Stimulated activated CD4-positive, alpha-beta T cell treated with anti-CD3 and anti-CD28 coated beads, Interleukin-4, amount 100 ng/mL, for 4 hours (primary cell): ENCODE data around the gene PROC.
"Not testable (repeated sequence)": the region's sequence is repeated elsewhere in the genome, so short reads cannot be mapped to it uniquely, and the experiment has no call there.

Experiments
- DNase-seq, 2 experiments: peaks; one replicate each; pipeline ENCODE4 v3.0.0-alpha.2; 2020

Gene PROC

GRCh38 chr2:127397568-127398238, 20.5 kb upstream of the PROC start:
- no peak for DNase-seq

GRCh38 chr2:127398239-127398590, 20.0 kb upstream of the PROC start:
- DNase-seq = peak in 1 of 2 experiments; percentile 37

GRCh38 chr2:127400533-127400896, 17.7 kb upstream of the PROC start:
- DNase-seq = no peak

GRCh38 chr2:127400897-127401756, 17.1 kb upstream of the PROC start:
- DNase-seq = no peak

GRCh38 chr2:127401757-127402695, 16.2 kb upstream of the PROC start:
- DNase-seq = no peak

- no peak for DNase-seq
These were observed 14.8 kb upstream of the PROC start for GRCh38 chr2:127403460-127403859.

- no peak for DNase-seq
These were observed 13.6 kb upstream of the PROC start for GRCh38 chr2:127404466-127405254.

GRCh38 chr2:127405255-127405610, 13.0 kb upstream of the PROC start:
- no peak for DNase-seq

GRCh38 chr2:127406454-127406853, 11.8 kb upstream of the PROC start:
- DNase-seq = no peak

GRCh38 chr2:127407091-127407490, 11.1 kb upstream of the PROC start:
- no peak for DNase-seq

- no peak for DNase-seq
These were observed 10.6 kb upstream of the PROC start for GRCh38 chr2:127407661-127408003.

- peak; percentile 90 to 92 for DNase-seq
These were observed 10.0 kb upstream of the PROC start for GRCh38 chr2:127408004-127408806.

GRCh38 chr2:127408807-127409099, 9.5 kb upstream of the PROC start:
- DNase-seq = no peak

GRCh38 chr2:127409716-127410115, 8.5 kb upstream of the PROC start:
- not testable (repeated sequence) for DNase-seq

- no peak for DNase-seq
These were observed 7.2 kb upstream of the PROC start for GRCh38 chr2:127410871-127411652.

- DNase-seq = no peak
These were observed 6.4 kb upstream of the PROC start for GRCh38 chr2:127411653-127412369.

GRCh38 chr2:127413200-127413599, 5.0 kb upstream of the PROC start:
- DNase-seq = no peak

- no peak for DNase-seq
These were observed 4.2 kb upstream of the PROC start for GRCh38 chr2:127413782-127414637.
